Esophagus (tissue), 2 donors: ENCODE data around the gene CFAP54. TPM values are rescaled to one million over a fixed set of nuclear protein-coding genes. Genes with fewer than 3 reads are reported as not detected.
"Not testable (repeated sequence)": the region's sequence is repeated elsewhere in the genome, so short reads cannot be mapped to it uniquely, and the experiment has no call there.

Source experiments
- H3K27ac ChIP-seq, 2 donors: one replicate each; pipeline ENCODE4 v1.5.1; 2013; ENCODE audit warnings: low read depth in 2 of 2, mild to moderate bottlenecking in 2 of 2, inconsistent platforms in 1 of 2, low read length in 1 of 2, moderate library complexity in 1 of 2
- H3K27me3 ChIP-seq, 2 donors: one replicate each; pipeline ENCODE4 v1.6.1; 2013; ENCODE audit warnings: low read length in 2 of 2, control low read depth in 1 of 2, mild to moderate bottlenecking in 1 of 2; ENCODE audit not compliant: insufficient read depth in 2 of 2, control insufficient read depth in 1 of 2
- H3K36me3 ChIP-seq, 2 donors: one replicate each; pipeline ENCODE4 v1.6.1; 2013; ENCODE audit warnings: low read length in 1 of 2; ENCODE audit not compliant: control insufficient read depth in 2 of 2, insufficient read depth in 2 of 2
- H3K4me1 ChIP-seq, 2 donors: one replicate each; pipeline ENCODE4 v1.6.1; 2013; ENCODE audit warnings: low read length in 1 of 2; ENCODE audit not compliant: control insufficient read depth in 2 of 2, insufficient read depth in 2 of 2
- H3K4me3 ChIP-seq, 2 donors: one replicate each; pipeline ENCODE4 v1.5.1; 2013; ENCODE audit warnings: low read length in 2 of 2, mild to moderate bottlenecking in 2 of 2, low read depth in 1 of 2, moderate library complexity in 1 of 2
- H3K9me3 ChIP-seq, 2 donors: one replicate each; pipeline ENCODE4 v1.6.1; 2013; ENCODE audit warnings: mild to moderate bottlenecking in 2 of 2, low read depth in 1 of 2, low read length in 1 of 2, moderate library complexity in 1 of 2; ENCODE audit not compliant: control insufficient read depth in 2 of 2, insufficient read depth in 1 of 2
- WGBS, 2 donors: extraction: QIAGEN DNeasy Blood & Tissue Kit; methylation state at CpG; one replicate each; pipeline ENCODE4 v1.1.7; 2013; 5-methylcytosine and 5-hydroxymethylcytosine counted together
- polyA plus RNA-seq, 2 donors: library from polyadenylated mRNA; stranded (reverse); fragments of 200-250 nt; gene quantifications; one replicate each; pipeline ENCODE4 v1.2.3, GENCODE V29; 2013
- donor health status: healthy with polysubstance abuse.
- donor health status: Bipolar disorder and iron deficiency.

The CFAP54 gene
- polyA plus RNA-seq, 2 donors = 0.06 to 0.08 TPM

- WGBS, 2 donors = 49 to 51% methylated on average over 2 of the region's 2 CpGs
- no peaks in the 10 kb centered on the region for H3K36me3 ChIP-seq
- H3K4me1 ChIP-seq = no peaks in the 10 kb centered on the region
- H3K9me3 ChIP-seq = no peaks in the 10 kb centered on the region
- H3K27me3 ChIP-seq = no peaks in the 10 kb centered on the region
- H3K27ac ChIP-seq = no peak overlapping the region
- H3K4me3 ChIP-seq = no peak overlapping the region
These were observed 163.5 kb downstream of the CFAP54 start for GRCh38 chr12:96652870-96653269.

DNA sequence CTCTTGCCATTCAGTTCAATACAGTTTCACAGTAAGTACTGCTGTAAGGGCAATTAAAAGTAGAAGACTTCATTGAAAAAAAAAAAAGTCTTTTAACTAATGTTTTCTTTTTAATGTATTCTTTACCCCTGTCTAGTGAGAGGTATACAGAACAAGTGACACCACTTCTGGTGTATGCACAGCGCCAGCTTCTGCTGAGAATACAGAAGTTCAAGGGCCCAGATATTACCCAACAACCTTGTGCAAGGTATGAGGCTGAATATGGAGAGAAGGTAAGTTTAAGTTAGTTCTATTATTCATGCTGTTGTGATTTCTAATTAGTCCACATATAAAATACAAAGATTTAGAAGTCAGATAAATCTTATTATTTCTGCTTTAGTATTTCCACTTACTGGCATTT, 168.7 kb downstream of the CFAP54 start:
- 90 to 91% methylated on average over 1 of the region's 1 CpG for WGBS, 2 donors
- no peaks in the 10 kb centered on the region for H3K36me3 ChIP-seq
- H3K4me3 ChIP-seq = no peak overlapping the region
- no peak overlapping the region for H3K27ac ChIP-seq
- H3K4me1 ChIP-seq = no peaks in the 10 kb centered on the region
- no peaks in the 10 kb centered on the region for H3K27me3 ChIP-seq
- no peaks in the 10 kb centered on the region for H3K9me3 ChIP-seq

- Histone ChIP-seq H3K27ac (no peak overlapping the region), H3K36me3 (no peaks in the 10 kb centered on the region), H3K9me3 (no peaks in the 10 kb centered on the region), H3K4me3 (no peak overlapping the region), H3K27me3 (no peaks in the 10 kb centered on the region), H3K4me1 (no peaks in the 10 kb centered on the region)
- WGBS, 2 donors = 83 to 85% methylated on average over 4 of the region's 4 CpGs
These were observed 180.4 kb downstream of the CFAP54 start for GRCh38 chr12:96669786-96670185.

GRCh38 chr12:96670334-96670899, 181.0 kb downstream of the CFAP54 start:
- Histone ChIP-seq H3K36me3 (no peaks in the 10 kb centered on the region), H3K4me3 (no peak overlapping the region), H3K4me1 (no peaks in the 10 kb centered on the region), H3K27ac (no peak overlapping the region), H3K27me3 (no peaks in the 10 kb centered on the region), H3K9me3 (no peaks in the 10 kb centered on the region)
- 56 to 68% methylated on average over 3 of the region's 3 CpGs for WGBS, 2 donors

DNA sequence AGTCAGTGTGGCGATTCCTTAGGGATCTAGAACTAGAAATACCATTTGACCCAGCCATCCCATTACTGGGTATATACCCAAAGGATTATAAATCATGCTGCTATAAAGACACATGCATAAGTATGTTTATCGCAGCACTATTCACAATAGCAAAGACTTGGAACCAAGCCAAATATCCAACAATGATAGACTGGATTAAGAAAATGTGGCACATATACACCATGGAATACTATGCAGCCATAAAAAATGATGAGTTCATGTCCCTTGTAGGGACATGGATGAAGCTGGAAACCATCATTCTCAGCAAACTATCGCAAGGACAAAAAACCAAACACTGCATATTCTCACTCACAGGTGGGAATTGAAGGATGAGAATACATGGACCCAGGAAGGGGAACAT, 186.1 kb downstream of the CFAP54 start:
- H3K4me3 ChIP-seq, H3K36me3 ChIP-seq, H3K9me3 ChIP-seq, H3K27ac ChIP-seq, H3K27me3 ChIP-seq, H3K4me1 ChIP-seq: not testable (repeated sequence)
- WGBS, 2 donors = 94 to 98% methylated on average over 3 of the region's 3 CpGs

DNA sequence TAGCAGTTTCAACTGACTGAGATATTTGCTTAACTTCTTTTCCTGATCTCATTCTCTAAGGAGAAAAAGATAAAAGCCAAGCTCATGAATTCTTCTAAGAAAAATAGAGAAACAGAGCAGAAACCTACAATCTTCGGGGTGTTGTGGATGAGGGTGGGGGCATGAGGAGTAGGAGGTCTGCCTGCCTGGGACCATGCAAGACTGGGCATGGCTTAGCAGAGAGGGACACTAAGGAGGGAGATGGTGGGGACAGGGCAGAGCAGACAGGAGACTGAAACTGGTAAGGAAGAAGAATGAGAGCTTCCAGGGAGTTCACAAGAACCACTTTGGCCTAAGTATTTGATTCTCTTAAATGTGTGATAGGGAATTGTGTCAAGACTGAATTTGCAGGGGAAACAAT, 188.0 kb downstream of the CFAP54 start:
- Histone ChIP-seq H3K27me3 (no peaks in the 10 kb centered on the region), H3K4me3 (no peak overlapping the region), H3K9me3 (no peaks in the 10 kb centered on the region), H3K36me3 (no peaks in the 10 kb centered on the region), H3K27ac (no peak overlapping the region), H3K4me1 (no peaks in the 10 kb centered on the region)
- 70 to 79% methylated on average over 1 of the region's 1 CpG for whole genome bisulfite sequencing, 2 donors

DNA sequence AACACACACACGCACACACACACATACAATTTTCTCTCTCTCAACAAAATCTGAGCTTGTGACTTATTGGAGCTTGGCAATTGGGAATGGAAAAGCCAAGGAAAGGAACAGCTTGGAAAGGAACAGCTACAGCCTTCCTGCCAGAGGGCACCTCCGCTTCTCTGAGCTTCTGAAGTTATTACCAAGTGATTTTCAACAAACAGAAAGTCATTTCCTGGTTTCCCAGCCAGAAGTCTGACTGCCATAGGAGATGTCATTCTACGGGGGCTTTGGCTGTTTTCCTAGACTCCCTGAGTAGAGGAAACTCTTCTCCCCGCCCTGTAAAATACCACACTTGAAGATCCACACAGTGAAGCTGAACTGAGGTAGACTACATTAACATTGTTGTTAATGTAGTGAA, 198.3 kb downstream of the CFAP54 start:
- WGBS, 2 donors = 43 to 48% methylated on average over 4 of the region's 4 CpGs
- Histone ChIP-seq H3K9me3 (no peaks in the 10 kb centered on the region), H3K4me3 (no peak overlapping the region), H3K4me1 (no peaks in the 10 kb centered on the region), H3K36me3 (no peaks in the 10 kb centered on the region), H3K27ac (no peak overlapping the region), H3K27me3 (no peaks in the 10 kb centered on the region)

- no peaks in the 10 kb centered on the region for H3K36me3 ChIP-seq
- no peaks in the 10 kb centered on the region for H3K4me1 ChIP-seq
- H3K27me3 ChIP-seq = no peaks in the 10 kb centered on the region
- H3K9me3 ChIP-seq = no peaks in the 10 kb centered on the region
- WGBS, 2 donors = 86 to 87% methylated on average over 5 of the region's 5 CpGs
- no peak overlapping the region for H3K27ac ChIP-seq
- H3K4me3 ChIP-seq = no peak overlapping the region
These were observed 209.1 kb downstream of the CFAP54 start for GRCh38 chr12:96698521-96698920.

- Histone ChIP-seq H3K27ac (no peak overlapping the region), H3K9me3 (no peaks in the 10 kb centered on the region), H3K4me3 (no peak overlapping the region), H3K4me1 (no peaks in the 10 kb centered on the region), H3K36me3 (no peaks in the 10 kb centered on the region), H3K27me3 (no peaks in the 10 kb centered on the region)
- WGBS, 2 donors = 92 to 95% methylated on average over 8 of the region's 8 CpGs
These were observed 209.6 kb downstream of the CFAP54 start for GRCh38 chr12:96698965-96699364.

- no peak overlapping the region for H3K27ac ChIP-seq
- 80 to 83% methylated on average over 6 of the region's 6 CpGs for WGBS, 2 donors
- H3K4me1 ChIP-seq = no peaks in the 10 kb centered on the region
- H3K36me3 ChIP-seq = no peaks in the 10 kb centered on the region
- no peak overlapping the region for H3K4me3 ChIP-seq
- H3K9me3 ChIP-seq = no peaks in the 10 kb centered on the region
- H3K27me3 ChIP-seq = no peaks in the 10 kb centered on the region
These were observed 212.5 kb downstream of the CFAP54 start for GRCh38 chr12:96701856-96702255.
